Brain microvascular endothelial cell (primary cell): ENCODE results near the gene TMEM106C.

Experiments used
- DNase-seq: peaks from one replicate; pipeline ENCODE4 v3.0.0-alpha.2; 2020
- H3K27ac ChIP-seq: fragments of 250-450 bp; sonication (Bioruptor Pico); 2 replicates; pipeline ENCODE4 v1.5.1; 2020; ENCODE audit warnings: mild to moderate bottlenecking, moderate library complexity
- H3K27me3 ChIP-seq: fragments of 250-450 bp; sonication (Bioruptor Pico); replicated peaks from 2 replicates; pipeline ENCODE4 v1.5.1; 2020; ENCODE audit warnings: mild to moderate bottlenecking
- H3K36me3 ChIP-seq: fragments of 250-450 bp; sonication (Bioruptor Pico); replicated peaks from 2 replicates; pipeline ENCODE4 v1.5.1; 2020; ENCODE audit warnings: mild to moderate bottlenecking
- H3K4me3 ChIP-seq: 2 replicates; pipeline ENCODE4 v1.5.1; 2011; ENCODE audit warnings: low read depth, mild to moderate bottlenecking, control low read depth, low read length, moderate library complexity
- in situ Hi-C: cut with HindIII; loops from 2 replicates; pipeline ENCODE4 v1.10.0; 2017; ENCODE audit warnings: low sequenced_read_pairs, low pct_ligation_motif_present
- TF ChIP-seq, protein P1 (sequence below): IDR thresholded peaks from 2 replicates; pipeline ENCODE4 v1.5.1; 2011; ENCODE audit warnings: low read depth, mild to moderate bottlenecking, moderate library complexity, low read length, control low read depth, inconsistent platforms; ENCODE audit errors: missing control alignments

Gene TMEM106C

DNA sequence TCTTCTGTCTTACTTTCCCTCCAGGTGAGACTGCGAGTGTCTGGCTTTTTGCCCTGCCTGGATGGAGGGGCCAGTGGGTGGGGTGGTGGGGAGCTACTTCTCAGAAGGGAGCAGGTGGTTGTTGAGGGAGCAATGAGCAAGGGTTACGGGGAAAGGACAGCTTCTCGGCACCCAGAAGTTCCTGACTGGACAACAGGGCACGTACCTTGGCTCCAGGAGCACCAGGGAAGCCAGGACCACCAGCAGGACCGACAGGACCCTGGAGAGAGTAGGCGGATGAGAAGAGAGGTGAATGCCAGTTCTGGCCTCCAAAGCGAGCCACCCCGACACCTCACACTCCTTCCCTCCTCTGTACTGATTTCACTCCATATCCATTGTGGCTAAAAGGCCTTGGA is 25.6 kb downstream of the TMEM106C start:
- no peak for DNase-seq
- H3K27me3 ChIP-seq, result no peaks in the 10 kb centered on the region
- TF ChIP-seq, protein P1, sequence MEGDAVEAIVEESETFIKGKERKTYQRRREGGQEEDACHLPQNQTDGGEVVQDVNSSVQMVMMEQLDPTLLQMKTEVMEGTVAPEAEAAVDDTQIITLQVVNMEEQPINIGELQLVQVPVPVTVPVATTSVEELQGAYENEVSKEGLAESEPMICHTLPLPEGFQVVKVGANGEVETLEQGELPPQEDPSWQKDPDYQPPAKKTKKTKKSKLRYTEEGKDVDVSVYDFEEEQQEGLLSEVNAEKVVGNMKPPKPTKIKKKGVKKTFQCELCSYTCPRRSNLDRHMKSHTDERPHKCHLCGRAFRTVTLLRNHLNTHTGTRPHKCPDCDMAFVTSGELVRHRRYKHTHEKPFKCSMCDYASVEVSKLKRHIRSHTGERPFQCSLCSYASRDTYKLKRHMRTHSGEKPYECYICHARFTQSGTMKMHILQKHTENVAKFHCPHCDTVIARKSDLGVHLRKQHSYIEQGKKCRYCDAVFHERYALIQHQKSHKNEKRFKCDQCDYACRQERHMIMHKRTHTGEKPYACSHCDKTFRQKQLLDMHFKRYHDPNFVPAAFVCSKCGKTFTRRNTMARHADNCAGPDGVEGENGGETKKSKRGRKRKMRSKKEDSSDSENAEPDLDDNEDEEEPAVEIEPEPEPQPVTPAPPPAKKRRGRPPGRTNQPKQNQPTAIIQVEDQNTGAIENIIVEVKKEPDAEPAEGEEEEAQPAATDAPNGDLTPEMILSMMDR, result no peak
- H3K4me3 ChIP-seq, result no peak overlapping the region
- in situ Hi-C loops, result no loop called here
- H3K27ac ChIP-seq, result no peak overlapping the region
- H3K36me3 ChIP-seq, result no peaks in the 10 kb centered on the region

DNA sequence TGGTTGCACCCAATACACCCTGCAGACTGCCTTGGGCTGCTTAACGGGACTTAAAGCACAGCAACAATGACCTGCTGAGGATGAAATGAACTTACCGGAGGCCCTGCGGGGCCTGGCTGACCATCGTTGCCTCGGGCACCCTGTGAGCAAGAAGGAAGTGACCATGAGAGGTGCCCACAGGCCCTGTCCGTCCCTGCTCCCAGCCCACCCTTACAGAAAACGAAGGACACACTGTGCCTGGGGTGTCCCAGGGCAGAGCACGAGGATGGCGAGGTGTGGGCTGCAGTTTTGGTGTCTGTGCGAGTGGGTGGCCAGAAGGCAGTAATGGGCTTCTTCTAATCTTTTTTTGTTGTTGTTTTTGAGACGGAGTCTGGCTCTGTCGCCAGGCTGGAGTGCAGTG is 26.3 kb downstream of the TMEM106C start:
- peaks cover 2% of the 10 kb centered on the region for H3K27me3 ChIP-seq
- TF ChIP-seq, protein P1, result no peak
- in situ Hi-C loops, result no loop called here
- H3K36me3 ChIP-seq, result no peaks in the 10 kb centered on the region
- H3K27ac ChIP-seq, result no peak overlapping the region
- H3K4me3 ChIP-seq, result no peak overlapping the region
- no peak for DNase-seq

DNA sequence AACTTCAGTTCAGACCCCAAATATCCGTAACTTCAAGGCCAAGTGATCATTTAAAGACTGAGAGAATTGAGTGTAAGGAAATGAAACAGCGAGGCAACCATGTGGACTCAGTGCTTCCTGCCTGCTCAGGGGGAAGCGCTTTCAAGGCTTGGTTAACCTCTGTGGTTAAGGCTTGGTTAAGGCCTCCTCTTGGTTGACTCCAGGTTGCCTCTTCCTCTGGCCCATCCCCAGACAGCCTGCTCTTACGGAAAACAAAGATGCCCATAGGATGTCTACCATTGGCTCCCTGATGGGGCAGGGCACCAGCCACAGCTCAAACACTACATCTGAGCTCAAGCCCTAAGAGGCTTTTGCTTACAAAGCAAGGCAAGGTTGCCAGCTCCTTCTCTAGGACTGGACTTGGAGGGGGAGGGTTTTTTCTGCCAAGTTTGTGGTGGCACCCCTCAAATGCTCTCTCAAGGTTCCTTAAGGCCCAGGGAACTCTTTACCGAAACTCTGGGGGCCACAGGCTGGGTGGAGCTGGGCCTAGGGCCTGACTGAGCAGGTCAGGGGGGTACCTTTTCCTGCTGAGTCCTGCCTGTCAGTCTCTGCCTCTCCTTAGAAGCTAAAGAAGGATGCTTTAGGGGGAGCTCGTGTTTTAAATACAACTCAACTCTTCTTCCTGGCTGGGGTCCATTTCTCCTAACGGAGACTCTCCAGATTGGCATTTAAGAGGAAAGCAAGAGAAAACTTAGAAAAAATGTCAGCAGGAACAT is 27.1 kb downstream of the TMEM106C start:
- Histone ChIP-seq H3K4me3 (no peak overlapping the region), H3K27ac (no peak overlapping the region), H3K36me3 (no peaks in the 10 kb centered on the region), H3K27me3 (peaks cover 3% of the 10 kb centered on the region)
- TF ChIP-seq, protein P1, result no peak
- no peak for DNase-seq
- in situ Hi-C loops, result no loop called here

DNA sequence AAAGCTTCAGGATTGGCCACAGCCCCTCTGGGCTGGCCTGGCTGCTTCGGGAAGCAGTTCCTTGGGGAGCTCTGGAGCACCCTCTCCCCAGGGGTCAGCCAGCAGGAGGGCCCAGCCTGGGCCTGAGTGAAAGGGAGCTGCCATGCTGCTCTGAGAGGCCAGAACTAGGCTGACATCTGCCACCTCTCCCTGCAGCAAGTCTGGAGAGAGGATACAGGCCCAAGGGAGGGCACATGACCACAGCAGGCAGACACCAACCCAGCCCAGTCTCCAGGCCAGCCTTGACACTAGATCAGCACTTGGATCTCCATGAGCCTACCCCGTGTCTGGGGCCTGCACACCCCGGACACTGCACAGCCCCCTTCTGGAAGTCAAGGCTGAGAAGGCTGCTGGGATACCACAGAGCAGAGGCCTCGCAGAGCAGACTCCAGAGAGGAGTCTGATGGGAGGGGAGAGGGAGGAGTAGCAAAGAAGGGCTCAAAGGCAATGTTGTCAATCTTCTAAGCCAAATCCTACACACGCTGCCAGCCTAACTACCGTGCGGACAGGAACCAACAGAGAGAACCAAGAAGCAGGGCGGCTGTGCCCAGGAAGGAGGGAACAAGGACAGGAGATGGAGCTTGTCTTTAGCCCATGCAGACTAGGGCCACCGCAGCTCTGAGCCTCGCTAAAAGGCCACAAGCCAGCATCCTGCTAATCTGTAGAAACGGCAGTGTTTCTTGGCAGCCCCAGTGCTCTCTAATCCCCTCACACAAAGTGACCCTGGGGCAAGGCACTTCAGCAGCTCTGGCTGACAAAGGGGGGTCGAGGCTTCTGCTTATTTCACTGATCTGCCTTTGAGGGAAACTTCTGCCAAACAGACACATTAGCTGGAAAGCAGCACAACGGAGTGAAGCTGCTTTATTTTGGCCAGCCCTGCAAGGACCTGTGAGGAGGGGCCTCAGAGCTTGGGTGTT is 28.0 kb downstream of the TMEM106C start:
- Histone ChIP-seq H3K27ac (no peak overlapping the region), H3K4me3 (no peak overlapping the region), H3K27me3 (peaks cover 4% of the 10 kb centered on the region), H3K36me3 (no peaks in the 10 kb centered on the region)
- no peak for DNase-seq
- in situ Hi-C loops, result no loop called here
- TF ChIP-seq, protein P1, result no peak

DNA sequence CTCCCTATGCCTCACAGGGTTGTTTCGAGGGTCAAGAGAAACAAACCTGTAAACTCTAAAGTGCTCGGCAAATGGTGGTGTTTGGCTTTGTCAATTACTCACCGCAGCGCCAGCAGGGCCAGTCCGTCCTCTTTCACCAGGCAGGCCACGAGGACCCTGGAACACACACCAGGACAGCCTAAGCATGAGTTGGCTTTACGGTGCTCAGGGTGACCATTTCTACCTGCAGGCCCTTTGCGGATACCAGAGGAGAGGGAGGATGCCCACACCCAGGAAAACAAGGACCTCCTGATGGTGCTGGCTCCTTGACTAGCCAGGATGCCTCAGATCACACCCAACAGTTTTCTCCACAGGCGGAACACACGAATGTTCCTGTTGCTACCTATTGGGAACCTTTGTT is 29.4 kb downstream of the TMEM106C start:
- in situ Hi-C loops, result no loop called here

More for the DNA sequence above, 29.4 kb downstream of the TMEM106C start:
- Histone ChIP-seq H3K27ac (no peak overlapping the region), H3K27me3 (peaks cover 4% of the 10 kb centered on the region), H3K4me3 (no peak overlapping the region), H3K36me3 (no peaks in the 10 kb centered on the region)
- TF ChIP-seq, protein P1, result no peak
- no peak for DNase-seq
